Measurements from ENCODE around the gene GDPGP1. TPM values are rescaled to one million over a fixed set of nuclear protein-coding genes. Genes with fewer than 3 reads are reported as not detected.

GDPGP1 gene
- polyA plus RNA-seq, 1 donor from 2014 or later: 4.3 TPM

DNA sequence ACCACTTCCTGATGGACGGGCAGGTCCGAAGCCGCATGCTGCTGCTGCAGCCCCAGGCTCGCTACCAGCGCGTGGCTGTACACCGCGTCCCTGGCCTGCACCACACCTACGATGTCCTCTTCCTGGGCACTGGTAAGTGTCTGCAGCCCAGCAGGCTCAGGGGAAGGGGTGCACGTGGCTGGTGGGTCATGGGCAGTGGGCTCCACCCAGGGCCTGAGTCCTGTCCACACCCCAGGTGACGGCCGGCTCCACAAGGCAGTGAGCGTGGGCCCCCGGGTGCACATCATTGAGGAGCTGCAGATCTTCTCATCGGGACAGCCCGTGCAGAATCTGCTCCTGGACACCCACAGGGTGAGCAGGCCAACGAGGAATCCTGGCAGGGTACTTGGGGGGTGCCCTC, 9.0 kb upstream of the GDPGP1 start:
- H3K36me3 ChIP-seq (ENCODE audit: insufficient read depth, low read length): no peaks in the 10 kb centered on the region
- TF ChIP-seq SMC3 (conservative IDR thresholded peaks at IDR 0.05; ENCODE audit: poor library complexity) (no peak), POLR2AphosphoS5 (IDR thresholded peaks at IDR 0.05) (no peak), MXI1 (conservative IDR thresholded peaks at IDR 0.05; ENCODE audit: poor library complexity, severe bottlenecking) (no peak), RAD21 (conservative IDR thresholded peaks at IDR 0.05) (no peak), EP300 (conservative IDR thresholded peaks at IDR 0.05; ENCODE audit: poor library complexity, severe bottlenecking) (no peak), EZH2 (IDR thresholded peaks at IDR 0.05; ENCODE audit: borderline replicate concordance, insufficient read depth, low read length, poor library complexity, severe bottlenecking) (no peak), TAF1 (IDR thresholded peaks at IDR 0.05; ENCODE audit: low read depth) (no peak)
- TF ChIP-seq, protein P1, sequence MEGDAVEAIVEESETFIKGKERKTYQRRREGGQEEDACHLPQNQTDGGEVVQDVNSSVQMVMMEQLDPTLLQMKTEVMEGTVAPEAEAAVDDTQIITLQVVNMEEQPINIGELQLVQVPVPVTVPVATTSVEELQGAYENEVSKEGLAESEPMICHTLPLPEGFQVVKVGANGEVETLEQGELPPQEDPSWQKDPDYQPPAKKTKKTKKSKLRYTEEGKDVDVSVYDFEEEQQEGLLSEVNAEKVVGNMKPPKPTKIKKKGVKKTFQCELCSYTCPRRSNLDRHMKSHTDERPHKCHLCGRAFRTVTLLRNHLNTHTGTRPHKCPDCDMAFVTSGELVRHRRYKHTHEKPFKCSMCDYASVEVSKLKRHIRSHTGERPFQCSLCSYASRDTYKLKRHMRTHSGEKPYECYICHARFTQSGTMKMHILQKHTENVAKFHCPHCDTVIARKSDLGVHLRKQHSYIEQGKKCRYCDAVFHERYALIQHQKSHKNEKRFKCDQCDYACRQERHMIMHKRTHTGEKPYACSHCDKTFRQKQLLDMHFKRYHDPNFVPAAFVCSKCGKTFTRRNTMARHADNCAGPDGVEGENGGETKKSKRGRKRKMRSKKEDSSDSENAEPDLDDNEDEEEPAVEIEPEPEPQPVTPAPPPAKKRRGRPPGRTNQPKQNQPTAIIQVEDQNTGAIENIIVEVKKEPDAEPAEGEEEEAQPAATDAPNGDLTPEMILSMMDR (IDR thresholded peaks at IDR 0.05; ENCODE audit: poor library complexity, severe bottlenecking): no peak
- TF ChIP-seq, protein P2, sequence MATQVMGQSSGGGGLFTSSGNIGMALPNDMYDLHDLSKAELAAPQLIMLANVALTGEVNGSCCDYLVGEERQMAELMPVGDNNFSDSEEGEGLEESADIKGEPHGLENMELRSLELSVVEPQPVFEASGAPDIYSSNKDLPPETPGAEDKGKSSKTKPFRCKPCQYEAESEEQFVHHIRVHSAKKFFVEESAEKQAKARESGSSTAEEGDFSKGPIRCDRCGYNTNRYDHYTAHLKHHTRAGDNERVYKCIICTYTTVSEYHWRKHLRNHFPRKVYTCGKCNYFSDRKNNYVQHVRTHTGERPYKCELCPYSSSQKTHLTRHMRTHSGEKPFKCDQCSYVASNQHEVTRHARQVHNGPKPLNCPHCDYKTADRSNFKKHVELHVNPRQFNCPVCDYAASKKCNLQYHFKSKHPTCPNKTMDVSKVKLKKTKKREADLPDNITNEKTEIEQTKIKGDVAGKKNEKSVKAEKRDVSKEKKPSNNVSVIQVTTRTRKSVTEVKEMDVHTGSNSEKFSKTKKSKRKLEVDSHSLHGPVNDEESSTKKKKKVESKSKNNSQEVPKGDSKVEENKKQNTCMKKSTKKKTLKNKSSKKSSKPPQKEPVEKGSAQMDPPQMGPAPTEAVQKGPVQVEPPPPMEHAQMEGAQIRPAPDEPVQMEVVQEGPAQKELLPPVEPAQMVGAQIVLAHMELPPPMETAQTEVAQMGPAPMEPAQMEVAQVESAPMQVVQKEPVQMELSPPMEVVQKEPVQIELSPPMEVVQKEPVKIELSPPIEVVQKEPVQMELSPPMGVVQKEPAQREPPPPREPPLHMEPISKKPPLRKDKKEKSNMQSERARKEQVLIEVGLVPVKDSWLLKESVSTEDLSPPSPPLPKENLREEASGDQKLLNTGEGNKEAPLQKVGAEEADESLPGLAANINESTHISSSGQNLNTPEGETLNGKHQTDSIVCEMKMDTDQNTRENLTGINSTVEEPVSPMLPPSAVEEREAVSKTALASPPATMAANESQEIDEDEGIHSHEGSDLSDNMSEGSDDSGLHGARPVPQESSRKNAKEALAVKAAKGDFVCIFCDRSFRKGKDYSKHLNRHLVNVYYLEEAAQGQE (IDR thresholded peaks at IDR 0.05; ENCODE audit: borderline replicate concordance): no peak
- no peaks in the 10 kb centered on the region for H3F3A ChIP-seq (ENCODE audit: insufficient read depth, low read length, poor library complexity, severe bottlenecking)

DNA sequence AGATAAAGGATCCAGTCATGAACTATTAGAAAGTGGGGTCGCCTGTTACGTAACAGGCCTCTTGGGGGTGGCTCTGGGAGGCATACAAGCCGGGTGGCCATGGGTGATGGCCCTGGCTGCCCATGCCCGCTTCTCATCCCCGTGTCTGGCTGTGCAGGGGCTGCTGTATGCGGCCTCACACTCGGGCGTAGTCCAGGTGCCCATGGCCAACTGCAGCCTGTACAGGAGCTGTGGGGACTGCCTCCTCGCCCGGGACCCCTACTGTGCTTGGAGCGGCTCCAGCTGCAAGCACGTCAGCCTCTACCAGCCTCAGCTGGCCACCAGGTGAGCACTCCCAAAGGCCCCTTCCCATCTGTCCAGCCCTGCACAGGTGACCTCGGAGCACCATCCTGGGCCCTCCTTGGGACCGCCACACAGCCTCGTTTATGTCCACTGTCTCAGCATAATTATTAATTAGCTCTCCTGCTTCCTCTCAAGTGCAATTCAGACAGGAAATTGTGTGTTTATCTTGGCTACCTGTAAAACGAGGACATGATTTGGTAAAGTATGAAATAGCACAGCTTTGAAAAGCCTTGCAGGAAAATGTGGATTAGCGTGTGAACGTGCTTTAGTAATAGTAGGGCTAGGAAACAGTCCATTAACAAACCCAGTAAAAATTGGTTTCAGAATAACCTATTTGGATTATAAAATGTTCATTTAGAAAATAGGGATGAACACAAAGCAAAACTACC, 8.3 kb upstream of the GDPGP1 start:
- no peaks in the 10 kb centered on the region for H3K9me3 ChIP-seq (ENCODE audit: low read length)
- H3F3A ChIP-seq (ENCODE audit: insufficient read depth, low read length, poor library complexity, severe bottlenecking): no peaks in the 10 kb centered on the region
- no peaks in the 10 kb centered on the region for H3K36me3 ChIP-seq (ENCODE audit: insufficient read depth, low read length)
- H3K4me3 ChIP-seq (ENCODE audit: low read length): no peak overlapping the region
- TF ChIP-seq EP300 (conservative IDR thresholded peaks at IDR 0.05; ENCODE audit: poor library complexity, severe bottlenecking): no peak
- TF ChIP-seq MXI1 (conservative IDR thresholded peaks at IDR 0.05; ENCODE audit: poor library complexity, severe bottlenecking): no peak
- no peak for TF ChIP-seq POLR2AphosphoS5 (IDR thresholded peaks at IDR 0.05)
- TF ChIP-seq, protein P2 (IDR thresholded peaks at IDR 0.05; ENCODE audit: borderline replicate concordance): no peak
- TF ChIP-seq EZH2 (IDR thresholded peaks at IDR 0.05; ENCODE audit: borderline replicate concordance, insufficient read depth, low read length, poor library complexity, severe bottlenecking): no peak
- no peak for TF ChIP-seq SMC3 (conservative IDR thresholded peaks at IDR 0.05; ENCODE audit: poor library complexity)
- no peak for TF ChIP-seq TAF1 (IDR thresholded peaks at IDR 0.05; ENCODE audit: low read depth)
- TF ChIP-seq, protein P1 (IDR thresholded peaks at IDR 0.05; ENCODE audit: poor library complexity, severe bottlenecking): no peak
- no peak for TF ChIP-seq RAD21 (conservative IDR thresholded peaks at IDR 0.05)
- H3K9me2 ChIP-seq (ENCODE audit: insufficient read depth, low read length): no peaks in the 10 kb centered on the region
- H4K20me1 ChIP-seq (ENCODE audit: insufficient read depth): no peaks in the 10 kb centered on the region
- no peaks in the 10 kb centered on the region for H3K79me2 ChIP-seq (replicated peaks; ENCODE audit: insufficient read depth, low read length)
- H3K9ac ChIP-seq (ENCODE audit: low read length): no peak overlapping the region
- H3K27me3 ChIP-seq (ENCODE audit: insufficient read depth, low read depth, low read length): no peaks in the 10 kb centered on the region
- no peak overlapping the region for H2AFZ ChIP-seq (ENCODE audit: low read depth, low read length)
- no peak overlapping the region for H3K27ac ChIP-seq (ENCODE audit: low read length)
- no peak overlapping the region for H3K4me2 ChIP-seq (ENCODE audit: low read length)

More for the DNA sequence above, 9.0 kb upstream of the GDPGP1 start:
- no peak overlapping the region for H3K27ac ChIP-seq (ENCODE audit: low read length)
- H3K27me3 ChIP-seq (ENCODE audit: insufficient read depth, low read depth, low read length): no peaks in the 10 kb centered on the region
- H3K4me2 ChIP-seq (ENCODE audit: low read length): no peak overlapping the region
- H3K9ac ChIP-seq (ENCODE audit: low read length): no peak overlapping the region
- H3K4me3 ChIP-seq (ENCODE audit: low read length): no peak overlapping the region
- H3K79me2 ChIP-seq (replicated peaks; ENCODE audit: insufficient read depth, low read length): no peaks in the 10 kb centered on the region
- H3K9me3 ChIP-seq (ENCODE audit: low read length): no peaks in the 10 kb centered on the region
- no peaks in the 10 kb centered on the region for H3K9me2 ChIP-seq (ENCODE audit: insufficient read depth, low read length)
- H4K20me1 ChIP-seq (ENCODE audit: insufficient read depth): no peaks in the 10 kb centered on the region
- H2AFZ ChIP-seq (ENCODE audit: low read depth, low read length): no peak overlapping the region

Data from neural cell (in vitro differentiated cells).